Activated CD4-positive, alpha-beta memory T cell treated with anti-CD3 and anti-CD28 coated beads for 36 hours (primary cell): ENCODE data around the gene GADL1. TPM values are rescaled to one million over a fixed set of nuclear protein-coding genes. Genes with fewer than 3 reads are reported as not detected.

ENCODE experiments used
- CTCF ChIA-PET: fragments of 350-600 bp; sonication (Branson Sonifier 250); formaldehyde crosslinking; loops from one replicate; lab custom pipeline; 2021; ENCODE audit warnings: antibody characterized with exemption, inconsistent platforms; lab: Charles Lee
- POLR2A ChIA-PET: fragments of 350-600 bp; sonication (Branson Sonifier 250); formaldehyde crosslinking; loops from one replicate; lab custom pipeline; 2021; ENCODE audit warnings: antibody characterized with exemption; lab: Charles Lee
- DNase-seq: peaks from one replicate; pipeline ENCODE4 v3.0.0-alpha.2; 2020
- H3K27ac Mint-ChIP-seq: one replicate; pipeline ENCODE4 v1.8.0; 2021; ENCODE audit warnings: mixed read lengths
- H3K27me3 Mint-ChIP-seq: one replicate; pipeline ENCODE4 v1.8.0; 2021; ENCODE audit warnings: mixed read lengths
- H3K36me3 Mint-ChIP-seq: one replicate; pipeline ENCODE4 v1.8.0; 2021; ENCODE audit warnings: mixed read lengths
- H3K4me1 Mint-ChIP-seq: one replicate; pipeline ENCODE4 v1.8.0; 2021; ENCODE audit warnings: low read depth, mixed read lengths
- H3K4me3 Mint-ChIP-seq: one replicate; pipeline ENCODE4 v1.8.0; 2021; ENCODE audit warnings: mild to moderate bottlenecking, mixed read lengths
- H3K9me3 Mint-ChIP-seq: one replicate; pipeline ENCODE4 v1.8.0; 2021; ENCODE audit warnings: mixed read lengths
- intact Hi-C: fragments of 100-400 bp; cut with micrococcal nuclease; formaldehyde crosslinking; loops from one replicate; pipeline ENCODE4 v1.15.1; 2023
- total RNA-seq, 2 experiments: library from RNA; stranded (reverse); gene quantifications; one replicate each; pipeline ENCODE4 v1.2.3, GENCODE V29; 2021

GADL1 gene
- total RNA-seq, 2 experiments from 2014 or later: not detected

DNA sequence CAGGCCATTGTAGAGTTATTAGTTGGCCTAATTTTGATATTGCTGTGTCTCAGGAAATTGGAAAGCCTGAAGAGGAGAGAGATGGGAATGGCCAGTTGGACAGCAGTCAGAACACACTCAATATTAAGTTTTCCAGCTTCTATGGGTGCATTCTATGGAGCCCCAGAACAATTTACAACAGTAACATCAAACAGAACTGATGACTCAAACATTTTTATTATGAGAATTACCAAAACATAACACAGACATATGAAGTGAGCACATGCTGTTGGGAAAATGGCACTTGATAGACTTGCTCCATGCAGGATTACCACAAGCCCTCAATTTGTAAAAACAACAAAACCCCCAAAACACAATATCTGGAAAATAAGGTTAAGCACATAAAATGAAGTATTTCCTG lies 104.3 kb downstream of the GADL1 start:
- Mint-ChIP-seq H3K4me3 (no peak overlapping the region), H3K27ac (no peak overlapping the region), H3K36me3 (no peaks in the 10 kb centered on the region), H3K9me3 (no peaks in the 10 kb centered on the region), H3K27me3 (peaks cover 3% of the 10 kb centered on the region), H3K4me1 (no peaks in the 10 kb centered on the region)
- intact Hi-C loops: no loop called here
- no peak for DNase-seq
- ChIA-PET CTCF (no interaction called here), POLR2A (no interaction called here)

GRCh38 chr3:30786365-30786764 lies 108.1 kb downstream of the GADL1 start:
- intact Hi-C loops: no loop called here
- POLR2A ChIA-PET: no interaction called here
- H3K27me3 Mint-ChIP-seq: peaks cover 3% of the 10 kb centered on the region
- no peaks in the 10 kb centered on the region for H3K4me1 Mint-ChIP-seq
- H3K4me3 Mint-ChIP-seq: no peak overlapping the region
- CTCF ChIA-PET: no interaction called here
- DNase-seq: no peak
- H3K27ac Mint-ChIP-seq: no peak overlapping the region
- no peaks in the 10 kb centered on the region for H3K9me3 Mint-ChIP-seq
- H3K36me3 Mint-ChIP-seq: no peaks in the 10 kb centered on the region

- ChIA-PET CTCF (interaction anchor here (0.9 to 3.4 kb wide), 4 partner anchors 10 to 355 kb away, joined by 4 to 19 read pairs (median 8); no protein-coding TSS in a partner anchor), POLR2A (no interaction called here)
- H3K9me3 Mint-ChIP-seq: no peaks in the 10 kb centered on the region
- no peak overlapping the region for H3K27ac Mint-ChIP-seq
- H3K4me3 Mint-ChIP-seq: no peak overlapping the region
- no peaks in the 10 kb centered on the region for H3K36me3 Mint-ChIP-seq
- H3K4me1 Mint-ChIP-seq: no peaks in the 10 kb centered on the region
- H3K27me3 Mint-ChIP-seq: peaks cover 3% of the 10 kb centered on the region
- intact Hi-C loops: loop anchor here (10.0 kb wide), 1 partner anchor 665 kb away; no protein-coding TSS in a partner anchor
- no peak for DNase-seq
These were observed 114.7 kb downstream of the GADL1 start for GRCh38 chr3:30779686-30780287.

- H3K27me3 Mint-ChIP-seq: peaks cover 3% of the 10 kb centered on the region
- CTCF ChIA-PET: interaction anchor here (1.3 kb wide), 2 partner anchors 10 to 353 kb away, joined by 5 read pairs; no protein-coding TSS in a partner anchor
- POLR2A ChIA-PET: no interaction called here
- intact Hi-C loops: loop anchor here (10.0 kb wide), 1 partner anchor 666 kb away; no protein-coding TSS in a partner anchor
- DNase-seq: no peak
- no peak overlapping the region for H3K4me3 Mint-ChIP-seq
- H3K27ac Mint-ChIP-seq: no peak overlapping the region
- H3K9me3 Mint-ChIP-seq: no peaks in the 10 kb centered on the region
- no peaks in the 10 kb centered on the region for H3K36me3 Mint-ChIP-seq
- no peaks in the 10 kb centered on the region for H3K4me1 Mint-ChIP-seq
These were observed 115.5 kb downstream of the GADL1 start for GRCh38 chr3:30778933-30779332.

DNA sequence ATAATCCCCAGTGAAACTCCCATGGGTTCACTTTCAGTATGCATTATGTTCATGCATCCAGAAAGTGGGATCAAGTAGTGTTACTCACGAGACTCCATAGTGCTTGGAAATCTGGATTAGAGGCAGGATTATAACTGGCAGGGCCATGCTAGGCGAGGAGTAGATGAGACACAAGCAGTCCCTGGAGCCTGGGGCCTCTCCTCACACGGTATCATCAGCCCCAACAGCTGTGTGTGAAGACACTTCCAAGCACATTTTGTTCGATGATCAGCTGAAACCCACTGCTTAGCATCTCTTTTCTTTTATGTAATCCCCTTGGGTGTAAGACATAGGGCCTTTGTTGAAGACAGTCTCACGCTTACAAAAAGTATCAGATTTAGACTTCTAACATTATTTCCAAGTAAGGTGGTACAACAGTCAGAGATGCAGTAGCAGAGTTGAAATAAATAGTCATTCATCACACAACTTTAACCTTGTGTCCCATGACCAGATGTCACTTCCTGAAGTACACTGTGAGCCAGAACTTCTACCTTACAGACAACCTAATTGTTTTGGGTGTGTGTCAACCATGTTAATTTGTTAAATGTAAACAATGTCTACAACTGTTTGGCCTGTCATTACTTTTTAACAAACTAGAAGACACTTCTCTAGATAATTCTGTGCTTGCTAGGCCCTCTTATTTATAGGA lies 116.9 kb downstream of the GADL1 start:
- H3K4me1 Mint-ChIP-seq: no peaks in the 10 kb centered on the region
- CTCF ChIA-PET: interaction anchor here (1.3 kb wide), 2 partner anchors 9 to 355 kb away, joined by 5 read pairs; no protein-coding TSS in a partner anchor
- DNase-seq: no peak
- H3K9me3 Mint-ChIP-seq: no peaks in the 10 kb centered on the region
- H3K27ac Mint-ChIP-seq: no peak overlapping the region
- peaks cover 3% of the 10 kb centered on the region for H3K27me3 Mint-ChIP-seq
- H3K4me3 Mint-ChIP-seq: no peak overlapping the region
- intact Hi-C loops: loop anchor here (10.0 kb wide), 1 partner anchor 667 kb away; no protein-coding TSS in a partner anchor
- POLR2A ChIA-PET: no interaction called here
- H3K36me3 Mint-ChIP-seq: no peaks in the 10 kb centered on the region

- H3K4me3 Mint-ChIP-seq: no peak overlapping the region
- DNase-seq: no peak
- CTCF ChIA-PET: interaction anchor here (1.1 kb wide), 1 partner anchor 992 kb away, joined by 3 read pairs; no protein-coding TSS in a partner anchor
- peaks cover 3% of the 10 kb centered on the region for H3K27me3 Mint-ChIP-seq
- H3K36me3 Mint-ChIP-seq: no peaks in the 10 kb centered on the region
- intact Hi-C loops: loop anchor here (10.0 kb wide), 1 partner anchor 668 kb away; no protein-coding TSS in a partner anchor
- POLR2A ChIA-PET: no interaction called here
- no peaks in the 10 kb centered on the region for H3K4me1 Mint-ChIP-seq
- H3K9me3 Mint-ChIP-seq: no peaks in the 10 kb centered on the region
- no peak overlapping the region for H3K27ac Mint-ChIP-seq
These were observed 118.2 kb downstream of the GADL1 start for GRCh38 chr3:30776186-30776815.

DNA sequence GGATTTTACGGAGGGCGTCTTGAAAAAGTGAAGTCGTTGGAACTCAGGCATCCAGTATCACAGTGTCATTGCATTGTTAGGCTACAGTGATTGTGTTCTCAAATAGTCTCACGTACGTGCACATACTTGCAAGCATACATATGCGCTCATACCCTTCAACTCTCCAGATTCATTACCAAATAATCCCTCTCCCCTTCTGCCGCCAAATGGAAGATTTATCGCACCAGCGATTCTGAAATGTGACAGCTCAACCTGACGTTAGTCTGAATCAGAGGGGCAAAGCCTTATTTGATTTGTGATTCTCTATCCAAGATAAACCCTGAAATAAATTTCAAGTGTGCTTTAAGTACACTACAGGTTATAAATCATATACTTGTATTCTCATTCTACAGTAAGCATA lies 119.4 kb downstream of the GADL1 start:
- H3K4me1 Mint-ChIP-seq: no peaks in the 10 kb centered on the region
- no peak for DNase-seq
- H3K4me3 Mint-ChIP-seq: no peak overlapping the region
- intact Hi-C loops: loop anchor here (10.0 kb wide), 1 partner anchor 670 kb away; no protein-coding TSS in a partner anchor
- no peak overlapping the region for H3K27ac Mint-ChIP-seq
- no peaks in the 10 kb centered on the region for H3K9me3 Mint-ChIP-seq
- H3K27me3 Mint-ChIP-seq: peaks cover 3% of the 10 kb centered on the region
- no peaks in the 10 kb centered on the region for H3K36me3 Mint-ChIP-seq
- POLR2A ChIA-PET: no interaction called here
- CTCF ChIA-PET: no interaction called here

- intact Hi-C loops: loop anchor here (10.0 kb wide), 1 partner anchor 671 kb away; no protein-coding TSS in a partner anchor
- H3K4me3 Mint-ChIP-seq: no peak overlapping the region
These were observed 120.4 kb downstream of the GADL1 start for GRCh38 chr3:30774062-30774461.

GRCh38 chr3:30770387-30770786 lies 124.1 kb downstream of the GADL1 start:
- no peak overlapping the region for H3K4me3 Mint-ChIP-seq
- H3K27me3 Mint-ChIP-seq: peaks cover 7% of the 10 kb centered on the region
- ChIA-PET POLR2A (no interaction called here), CTCF (interaction anchor here (0.7 to 5.1 kb wide), 11 partner anchors 11 to 1002 kb away, joined by 3 to 72 read pairs (median 4); no protein-coding TSS in a partner anchor)
- H3K4me1 Mint-ChIP-seq: no peaks in the 10 kb centered on the region
- no peak for DNase-seq
- H3K27ac Mint-ChIP-seq: no peak overlapping the region
- H3K36me3 Mint-ChIP-seq: no peaks in the 10 kb centered on the region
- intact Hi-C loops: loop anchor here (10.0 kb wide), 1 partner anchor 674 kb away; no protein-coding TSS in a partner anchor
- no peaks in the 10 kb centered on the region for H3K9me3 Mint-ChIP-seq

More at GRCh38 chr3:30774062-30774461, 120.4 kb downstream of the GADL1 start:
- ChIA-PET CTCF (no interaction called here), POLR2A (no interaction called here)
- Mint-ChIP-seq H3K27ac (no peak overlapping the region), H3K4me1 (no peaks in the 10 kb centered on the region), H3K9me3 (no peaks in the 10 kb centered on the region), H3K27me3 (peaks cover 3% of the 10 kb centered on the region), H3K36me3 (no peaks in the 10 kb centered on the region)
- DNase-seq: no peak

DNA sequence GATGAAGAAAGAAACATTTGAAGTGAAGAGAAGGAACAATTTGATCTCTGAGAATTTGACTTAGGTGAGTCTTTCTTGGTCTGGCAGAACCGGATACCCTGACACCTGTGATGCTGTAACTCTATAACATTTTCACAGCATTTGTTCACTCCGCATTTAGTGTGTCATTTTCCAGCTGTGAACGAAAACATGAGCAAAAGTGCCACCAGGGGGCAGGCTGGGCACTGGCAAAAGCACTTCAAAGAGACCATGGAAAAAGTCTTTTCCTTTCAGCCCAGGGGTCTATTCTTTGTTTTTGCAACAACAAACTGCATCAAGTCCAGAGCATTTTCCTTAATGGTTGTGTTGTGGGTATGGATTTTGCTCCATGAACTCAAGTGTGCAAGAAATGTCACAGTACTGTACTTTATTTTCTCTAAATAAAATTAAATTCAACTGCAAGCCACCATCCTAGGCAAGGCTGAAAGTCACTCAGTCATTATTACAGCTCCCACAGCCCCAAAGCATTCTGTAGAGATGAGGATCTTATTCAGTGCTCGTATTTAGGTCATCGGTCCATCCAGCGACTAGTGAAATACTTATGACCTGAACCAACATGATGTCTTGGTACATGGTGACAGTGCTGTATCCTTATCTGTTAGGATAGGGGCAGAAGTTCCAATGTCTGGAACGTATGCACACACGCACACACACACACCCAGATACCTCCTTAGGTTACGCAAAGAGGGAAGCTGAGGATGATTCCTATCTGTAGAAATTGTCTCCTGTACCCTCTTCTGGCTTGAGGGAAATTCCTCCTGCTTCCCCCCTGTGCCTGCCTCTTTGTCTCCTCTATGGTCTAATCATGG lies 125.5 kb downstream of the GADL1 start:
- POLR2A ChIA-PET: no interaction called here
- H3K27me3 Mint-ChIP-seq: peaks cover 7% of the 10 kb centered on the region

DNA sequence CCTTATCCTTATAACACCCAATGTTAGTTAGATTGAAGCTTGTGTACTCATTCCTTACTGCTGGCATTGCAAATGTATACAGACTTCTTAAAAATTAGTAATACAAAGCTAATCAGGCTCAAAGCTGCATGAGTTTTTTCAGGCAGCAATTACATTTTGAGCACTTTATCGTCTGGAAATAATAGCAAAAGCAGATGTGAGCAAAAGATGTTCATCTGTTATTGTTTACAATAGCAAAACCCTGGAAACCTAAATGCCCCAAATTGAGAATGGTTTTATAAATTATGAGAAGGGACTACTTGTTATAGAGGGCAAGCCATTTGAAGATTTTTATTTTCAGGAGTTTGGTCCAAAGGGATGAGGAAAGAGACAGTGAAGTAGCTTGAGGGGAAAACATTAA lies 126.4 kb downstream of the GADL1 start:
- ChIA-PET POLR2A (no interaction called here), CTCF (interaction anchor here (0.7 to 5.1 kb wide), 16 partner anchors 9 to 1000 kb away, joined by 3 to 72 read pairs (median 4); no protein-coding TSS in a partner anchor)
- intact Hi-C loops: loop anchor here (1.0 to 5.0 kb wide), 3 partner anchors 364 to 1004 kb away; no protein-coding TSS in a partner anchor
- Mint-ChIP-seq H3K36me3 (no peaks in the 10 kb centered on the region), H3K27me3 (peaks cover 7% of the 10 kb centered on the region), H3K4me3 (no peak overlapping the region), H3K4me1 (no peaks in the 10 kb centered on the region), H3K27ac (no peak overlapping the region), H3K9me3 (no peaks in the 10 kb centered on the region)
- no peak for DNase-seq

More for the DNA sequence above, 125.5 kb downstream of the GADL1 start:
- Mint-ChIP-seq H3K4me3 (no peak overlapping the region), H3K4me1 (no peaks in the 10 kb centered on the region), H3K9me3 (no peaks in the 10 kb centered on the region), H3K36me3 (no peaks in the 10 kb centered on the region), H3K27ac (no peak overlapping the region)
- CTCF ChIA-PET: interaction anchor here (0.7 to 5.1 kb wide), 21 partner anchors 10 to 1375 kb away, joined by 3 to 72 read pairs (median 4); no protein-coding TSS in a partner anchor
- intact Hi-C loops: loop anchor here (1.0 to 5.0 kb wide), 3 partner anchors 363 to 1003 kb away; no protein-coding TSS in a partner anchor
- peak; percentile 81 for DNase-seq
